A673 (cell line): ENCODE results near the gene DACT2. TPM values are rescaled to one million over a fixed set of nuclear protein-coding genes. Genes with fewer than 3 reads are reported as not detected.

Experiments
- BruUV-seq: library from RNA; stranded (reverse); fragments of 400-500 nt; replicated peaks from 2 replicates; lab custom pipeline; 2021; lab: Mats Ljungman, UMichigan
- CTCF ChIA-PET: fragments of 300-600 bp; sonication (Branson Sonifier 250); formaldehyde crosslinking; loops from one replicate; lab custom pipeline; 2022; ENCODE audit warnings: antibody characterized with exemption; lab: Charles Lee
- POLR2A ChIA-PET: fragments of 300-600 bp; sonication (Branson Sonifier 250); formaldehyde crosslinking; loops from one replicate; lab custom pipeline; 2022; ENCODE audit warnings: antibody characterized with exemption; ENCODE audit not compliant: low non-redundant PET; lab: Charles Lee
- DNase-seq: peaks from one replicate; pipeline ENCODE4 v3.0.0-alpha.2; 2015; ENCODE audit warnings: low spot score
- H3K27ac ChIP-seq: fragments of 200-600 bp; sonication (generic); 2 replicates; pipeline ENCODE4 v1.5.1; 2016; ENCODE audit warnings: mixed run types, low read depth, mild to moderate bottlenecking, mixed read lengths, antibody characterized with exemption, low read length; ENCODE audit not compliant: poor library complexity, severe bottlenecking
- H3K27me3 ChIP-seq: fragments of 200-600 bp; sonication (generic); replicated peaks from 2 replicates; pipeline ENCODE4 v1.6.1; 2017; ENCODE audit warnings: mixed run types, low read depth, mild to moderate bottlenecking, mixed read lengths, antibody characterized with exemption, low read length; ENCODE audit not compliant: insufficient read depth, poor library complexity
- H3K36me3 ChIP-seq: fragments of 200-600 bp; sonication (generic); 2 replicates; pipeline ENCODE4 v1.6.1; 2016; ENCODE audit warnings: mixed run types, mild to moderate bottlenecking, mixed read lengths, antibody characterized with exemption, low read length; ENCODE audit not compliant: insufficient read depth, poor library complexity, severe bottlenecking
- H3K4me1 ChIP-seq: fragments of 200-600 bp; sonication (generic); 2 replicates; pipeline ENCODE4 v1.6.1; 2017; ENCODE audit warnings: mixed run types, mild to moderate bottlenecking, mixed read lengths, antibody characterized with exemption, low read length; ENCODE audit not compliant: insufficient read depth, poor library complexity, severe bottlenecking
- H3K4me3 ChIP-seq: fragments of 200-600 bp; sonication (generic); 2 replicates; pipeline ENCODE4 v1.5.1; 2016; ENCODE audit warnings: low read depth, mixed run types, mild to moderate bottlenecking, mixed read lengths, low read length; ENCODE audit not compliant: poor library complexity, severe bottlenecking
- H3K9me3 ChIP-seq: fragments of 200-600 bp; sonication (generic); 2 replicates; pipeline ENCODE4 v1.6.1; 2016; ENCODE audit warnings: mixed run types, low read depth, mild to moderate bottlenecking, mixed read lengths, antibody characterized with exemption, low read length; ENCODE audit not compliant: poor library complexity, severe bottlenecking
- CTCF ChIP-seq: fragments of 300-800, 200-600 bp; sonication (generic); conservative IDR thresholded peaks from 2 replicates; pipeline ENCODE4 v1.5.1; 2017; ENCODE audit warnings: low read depth, mild to moderate bottlenecking, antibody characterized with exemption, low read length, moderate library complexity, mixed read lengths
- EZH2 ChIP-seq: fragments of 200-600 bp; sonication (generic); IDR thresholded peaks from 2 replicates; pipeline ENCODE4 v1.6.1; 2017; ENCODE audit warnings: borderline replicate concordance, low read depth, mild to moderate bottlenecking, mixed read lengths, antibody characterized with exemption, low read length; ENCODE audit not compliant: poor library complexity, severe bottlenecking
- intact Hi-C: fragments of 100-400 bp; cut with micrococcal nuclease; formaldehyde crosslinking; loops from one replicate; pipeline ENCODE4 v1.10.0; 2022; ENCODE audit not compliant: unreplicated experiment
- total RNA-seq: library from RNA; stranded (reverse); gene quantifications from 2 replicates; pipeline ENCODE4 v1.2.3, GENCODE V29; 2021

The DACT2 gene
- total RNA-seq, 1 experiment from 2014 or later: 18.7 TPM

- TF ChIP-seq EZH2: no peak
- no peak for TF ChIP-seq CTCF
- ChIA-PET POLR2A (no interaction called here), CTCF (no interaction called here)
- Histone ChIP-seq H3K9me3 (no peaks in the 10 kb centered on the region), H3K36me3 (no peaks in the 10 kb centered on the region), H3K4me1 (no peaks in the 10 kb centered on the region), H3K27me3 (no peaks in the 10 kb centered on the region), H3K4me3 (no peak overlapping the region), H3K27ac (no peak overlapping the region)
- no peak for DNase-seq
- BruUV-seq: no TSS peak
- intact Hi-C loops: no loop called here
These were observed 24.8 kb upstream of the DACT2 start for GRCh38 chr6:168344338-168344737.

- H3K4me1 ChIP-seq: no peaks in the 10 kb centered on the region
- ChIA-PET POLR2A (no interaction called here), CTCF (no interaction called here)
- intact Hi-C loops: no loop called here
- peak; percentile 26 for DNase-seq
- TF ChIP-seq EZH2: no peak
- TF ChIP-seq CTCF: no peak
- H3K27me3 ChIP-seq: no peaks in the 10 kb centered on the region
- BruUV-seq: no TSS peak
- no peaks in the 10 kb centered on the region for H3K36me3 ChIP-seq
- no peak overlapping the region for H3K27ac ChIP-seq
- H3K9me3 ChIP-seq: no peaks in the 10 kb centered on the region
- no peak overlapping the region for H3K4me3 ChIP-seq
These were observed 23.9 kb upstream of the DACT2 start for GRCh38 chr6:168343239-168344150.

GRCh38 chr6:168342636-168343035, 23.1 kb upstream of the DACT2 start:
- POLR2A ChIA-PET: no interaction called here
- Histone ChIP-seq H3K27ac (no peak overlapping the region), H3K4me1 (no peaks in the 10 kb centered on the region), H3K27me3 (no peaks in the 10 kb centered on the region), H3K9me3 (no peaks in the 10 kb centered on the region), H3K36me3 (no peaks in the 10 kb centered on the region), H3K4me3 (no peak overlapping the region)
- intact Hi-C loops: no loop called here
- no peak for DNase-seq
- CTCF ChIA-PET: no interaction called here
- no TSS peak for BruUV-seq
- TF ChIP-seq EZH2: no peak
- no peak for TF ChIP-seq CTCF
